Occipital lobe (tissue), 2 donors: ENCODE data around the gene DRC1. TPM values are rescaled to one million over a fixed set of nuclear protein-coding genes. Genes with fewer than 3 reads are reported as not detected.
"Not testable (repeated sequence)": the region's sequence is repeated elsewhere in the genome, so short reads cannot be mapped to it uniquely, and the experiment has no call there.

Source experiments
- DNase-seq: peaks from one replicate; lab custom pipeline; 2025; lab: John Stamatoyannopoulos, UW
- total RNA-seq: library from RNA; depleted of rRNA; stranded (reverse); fragments of >200 nt; gene quantifications from one replicate; pipeline ENCODE4 v1.2.3, GENCODE V29; 2014

The DRC1 gene
- total RNA-seq: 5.6 TPM

GRCh38 chr2:26401739-26402541 lies at the start of gene DRC1:
DRC1 (plus strand) TSS chr2:26401920; CDS start chr2:26401990, 70 bp downstream.
- peak; percentile 62 for DNase-seq

GRCh38 chr2:26352892-26353291 lies 48.8 kb upstream of the DRC1 start:
- no peak for DNase-seq

GRCh38 chr2:26354469-26354868 lies 47.3 kb upstream of the DRC1 start:
- not testable (repeated sequence) for DNase-seq

- DNase-seq: no peak
Measured at GRCh38 chr2:26355038-26355995, 46.4 kb upstream of the DRC1 start.

GRCh38 chr2:26356111-26356510 lies 45.6 kb upstream of the DRC1 start:
- no peak for DNase-seq

GRCh38 chr2:26356771-26357170 lies 44.9 kb upstream of the DRC1 start:
- no peak for DNase-seq

GRCh38 chr2:26359886-26360473 lies 41.7 kb upstream of the DRC1 start:
- DNase-seq: no peak

- no peak for DNase-seq
Measured at GRCh38 chr2:26363323-26363722, 38.4 kb upstream of the DRC1 start.

- no peak for DNase-seq
Measured at GRCh38 chr2:26363958-26364357, 37.8 kb upstream of the DRC1 start.

GRCh38 chr2:26364669-26365068 lies 37.1 kb upstream of the DRC1 start:
- DNase-seq: no peak

GRCh38 chr2:26366957-26367356 lies 34.8 kb upstream of the DRC1 start:
- DNase-seq: no peak

GRCh38 chr2:26369664-26370063 lies 32.1 kb upstream of the DRC1 start:
- not testable (repeated sequence) for DNase-seq

GRCh38 chr2:26370909-26371308 lies 30.8 kb upstream of the DRC1 start:
- not testable (repeated sequence) for DNase-seq

- no peak for DNase-seq
Measured at GRCh38 chr2:26376799-26377198, 24.9 kb upstream of the DRC1 start.

- no peak for DNase-seq
Measured at GRCh38 chr2:26380281-26380680, 21.4 kb upstream of the DRC1 start.

- DNase-seq: no peak
Measured at GRCh38 chr2:26382564-26382963, 19.2 kb upstream of the DRC1 start.

- DNase-seq: no peak
Measured at GRCh38 chr2:26384183-26384582, 17.5 kb upstream of the DRC1 start.

- DNase-seq: no peak
Measured at GRCh38 chr2:26384597-26384996, 17.1 kb upstream of the DRC1 start.

- DNase-seq: no peak
Measured at GRCh38 chr2:26387189-26387588, 14.5 kb upstream of the DRC1 start.

- DNase-seq: no peak
Measured at GRCh38 chr2:26394694-26395093, 7.0 kb upstream of the DRC1 start.

- DNase-seq: no peak
Measured at GRCh38 chr2:26395394-26395793, 6.3 kb upstream of the DRC1 start.

GRCh38 chr2:26396734-26397298 lies 4.9 kb upstream of the DRC1 start:
- no peak for DNase-seq
